BLaER1 (cell line): ENCODE results near the gene MRPS23.

ENCODE experiments used
- H3K27ac ChIP-seq: shearing (Covaris generic); formaldehyde crosslinking; 2 replicates; pipeline ENCODE4 v1.8.1; 2022
- H3K27me3 ChIP-seq: shearing (Covaris generic); formaldehyde crosslinking; 2 replicates; pipeline ENCODE4 v1.8.1; 2022
- H3K36me3 ChIP-seq: shearing (Covaris generic); formaldehyde crosslinking; 2 replicates; pipeline ENCODE4 v1.8.1; 2022
- H3K4me1 ChIP-seq: shearing (Covaris generic); formaldehyde crosslinking; 2 replicates; pipeline ENCODE4 v1.8.1; 2022
- H3K4me2 ChIP-seq: shearing (Covaris generic); formaldehyde crosslinking; 2 replicates; pipeline ENCODE4 v1.8.1; 2022
- H3K4me3 ChIP-seq: shearing (Covaris generic); formaldehyde crosslinking; 2 replicates; pipeline ENCODE4 v1.8.1; 2022
- H3K9ac ChIP-seq: shearing (Covaris generic); formaldehyde crosslinking; 2 replicates; pipeline ENCODE4 v1.8.1; 2022
- H3K9me3 ChIP-seq: shearing (Covaris generic); formaldehyde crosslinking; 2 replicates; pipeline ENCODE4 v1.8.1; 2022
- H4K20me1 ChIP-seq: shearing (Covaris generic); formaldehyde crosslinking; 2 replicates; pipeline ENCODE4 v1.8.1; 2022
- Cebpa-rat ChIP-seq: shearing (Covaris generic); IDR thresholded peaks from 2 replicates; pipeline ENCODE4 v1.8.1; 2022

The MRPS23 gene

GRCh38 chr17:57808882-57809281, 41.0 kb downstream of the MRPS23 start:
- H3K27ac ChIP-seq, result no peak overlapping the region
- H3K9ac ChIP-seq, result no peak overlapping the region
- TF ChIP-seq Cebpa-rat, result no peak
- no peak overlapping the region for H3K4me2 ChIP-seq
- H3K9me3 ChIP-seq, result no peaks in the 10 kb centered on the region
- H3K27me3 ChIP-seq, result no peaks in the 10 kb centered on the region
- H3K4me3 ChIP-seq, result no peak overlapping the region
- 0 out of 2 replicates have a peak, but pooled peaks cover 4% of the 10 kb centered on the region for H4K20me1 ChIP-seq
- H3K4me1 ChIP-seq, result peaks cover 62% of the 10 kb centered on the region
- no peaks in the 10 kb centered on the region for H3K36me3 ChIP-seq

DNA sequence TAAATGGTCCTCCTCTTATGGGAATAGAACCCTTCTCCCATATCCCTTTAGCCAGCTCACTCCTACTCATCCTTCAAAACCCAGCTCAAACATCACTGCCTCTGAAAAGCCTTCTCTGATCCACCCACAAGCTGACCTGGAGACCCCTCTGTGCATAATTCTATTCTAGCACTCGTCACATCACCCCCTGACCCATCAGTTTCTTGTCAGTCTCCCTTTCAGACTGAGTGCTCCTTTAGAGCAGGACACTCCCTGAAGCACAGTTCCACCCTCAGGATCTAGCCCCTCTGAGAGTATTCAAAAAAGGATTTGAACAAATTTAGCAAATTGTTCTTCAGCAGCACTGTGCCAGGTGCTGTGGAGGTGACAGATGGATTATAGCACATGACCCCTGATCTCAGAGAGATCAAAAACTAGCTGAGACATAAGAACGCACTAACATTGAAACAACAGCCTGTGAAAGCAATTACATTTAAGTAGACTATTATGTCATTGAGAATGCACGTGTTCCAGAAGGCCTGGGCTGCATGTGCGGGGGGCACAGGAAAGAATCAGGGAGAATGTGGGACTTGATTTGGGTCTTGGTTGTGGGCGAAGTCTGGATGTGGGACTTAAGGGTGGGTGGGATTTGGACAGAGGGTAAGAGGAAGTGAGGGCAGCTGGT, 43.5 kb downstream of the MRPS23 start:
- peaks cover 4% of the 10 kb centered on the region for H3K9me3 ChIP-seq
- no peak overlapping the region for H3K9ac ChIP-seq
- peaks cover 51% of the 10 kb centered on the region for H3K4me1 ChIP-seq
- H3K27me3 ChIP-seq, result no peaks in the 10 kb centered on the region
- H3K4me3 ChIP-seq, result no peak overlapping the region
- TF ChIP-seq Cebpa-rat, result no peak
- no peaks in the 10 kb centered on the region for H3K36me3 ChIP-seq
- no peak overlapping the region for H3K27ac ChIP-seq
- no peaks in the 10 kb centered on the region for H4K20me1 ChIP-seq
- H3K4me2 ChIP-seq, result no peak overlapping the region

- H3K27me3 ChIP-seq, result no peaks in the 10 kb centered on the region
- H3K9ac ChIP-seq, result no peak overlapping the region
- H3K36me3 ChIP-seq, result no peaks in the 10 kb centered on the region
- peaks cover 25% of the 10 kb centered on the region for H3K4me1 ChIP-seq
- H3K9me3 ChIP-seq, result peaks cover 13% of the 10 kb centered on the region
- H3K4me3 ChIP-seq, result no peak overlapping the region
- H4K20me1 ChIP-seq, result no peaks in the 10 kb centered on the region
- TF ChIP-seq Cebpa-rat, result no peak
- H3K27ac ChIP-seq, result no peak overlapping the region
- H3K4me2 ChIP-seq, result peak overlapping the region; percentile 55
Measured at GRCh38 chr17:57803021-57803420, 46.8 kb downstream of the MRPS23 start.

DNA sequence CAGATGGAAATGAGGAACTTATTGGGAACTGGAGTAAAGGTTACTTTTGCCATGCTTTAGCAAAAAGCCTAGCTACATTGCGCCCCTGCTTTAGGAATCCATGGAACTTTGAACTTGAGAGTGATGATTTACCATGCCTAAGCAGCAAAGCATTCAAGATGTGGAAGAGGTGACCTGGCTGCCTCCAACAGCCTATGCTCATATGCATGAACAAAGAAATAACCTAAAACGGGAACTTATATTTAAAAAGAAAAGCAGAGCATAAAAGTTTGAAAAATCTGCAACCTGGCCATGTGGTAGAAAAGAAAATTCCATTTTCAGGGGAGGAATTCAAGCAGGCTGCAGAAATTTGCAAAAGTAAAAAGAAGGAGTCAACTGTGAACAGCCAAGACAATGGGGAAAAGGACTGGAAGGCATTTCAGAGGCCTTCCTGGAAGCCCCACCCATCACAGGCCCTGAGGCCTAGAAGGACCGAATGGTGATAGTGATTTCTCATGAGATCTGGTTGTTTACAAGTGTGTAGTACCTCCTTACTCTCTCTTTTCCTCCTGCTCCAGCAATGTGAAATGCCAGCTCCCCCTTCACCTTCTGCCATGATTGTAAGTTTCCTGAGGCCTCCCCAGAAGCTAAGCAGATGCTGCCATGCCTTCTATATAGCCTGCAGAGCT, 48.7 kb downstream of the MRPS23 start:
- Histone ChIP-seq H4K20me1 (no peaks in the 10 kb centered on the region), H3K4me1 (peaks cover 17% of the 10 kb centered on the region), H3K9me3 (peaks cover 13% of the 10 kb centered on the region), H3K27ac (no peak overlapping the region), H3K27me3 (no peaks in the 10 kb centered on the region), H3K36me3 (no peaks in the 10 kb centered on the region), H3K9ac (no peak overlapping the region), H3K4me2 (no peak overlapping the region), H3K4me3 (no peak overlapping the region)
- no peak for TF ChIP-seq Cebpa-rat

DNA sequence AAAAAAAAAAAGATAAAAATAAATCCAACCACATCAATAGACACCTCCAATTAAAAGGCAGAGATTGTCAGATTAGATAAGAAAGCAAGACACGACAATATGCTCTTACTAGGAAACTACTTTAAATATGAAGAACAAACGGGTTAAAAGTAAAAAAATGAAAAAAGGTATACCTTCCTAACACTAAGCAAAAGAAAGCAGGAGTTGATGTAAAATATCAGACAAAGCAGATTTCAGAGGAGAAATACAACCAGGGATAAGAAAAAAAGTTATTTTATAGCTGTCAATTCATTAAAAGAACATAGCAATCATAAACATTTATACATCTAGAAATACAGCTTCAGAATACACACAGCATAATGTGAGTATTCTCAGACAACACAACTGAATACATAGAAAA, 55.0 kb downstream of the MRPS23 start:
- Histone ChIP-seq H3K27me3 (no peaks in the 10 kb centered on the region), H3K4me1 (no peaks in the 10 kb centered on the region), H4K20me1 (no peaks in the 10 kb centered on the region), H3K4me2 (no peak overlapping the region), H3K9me3 (peaks cover 5% of the 10 kb centered on the region), H3K9ac (no peak overlapping the region), H3K27ac (no peak overlapping the region), H3K4me3 (no peak overlapping the region), H3K36me3 (no peaks in the 10 kb centered on the region)
- no peak for TF ChIP-seq Cebpa-rat

- Histone ChIP-seq H3K9ac (no peak overlapping the region), H3K9me3 (peaks cover 5% of the 10 kb centered on the region), H3K36me3 (no peaks in the 10 kb centered on the region), H3K27ac (no peak overlapping the region), H4K20me1 (no peaks in the 10 kb centered on the region), H3K4me2 (no peak overlapping the region), H3K27me3 (no peaks in the 10 kb centered on the region), H3K4me3 (no peak overlapping the region), H3K4me1 (peaks cover 15% of the 10 kb centered on the region)
- no peak for TF ChIP-seq Cebpa-rat
Measured at GRCh38 chr17:57788725-57789124, 61.1 kb downstream of the MRPS23 start.

GRCh38 chr17:57785022-57785421, 64.8 kb downstream of the MRPS23 start:
- peaks cover 52% of the 10 kb centered on the region for H3K4me1 ChIP-seq
- no peaks in the 10 kb centered on the region for H4K20me1 ChIP-seq
- no peaks in the 10 kb centered on the region for H3K36me3 ChIP-seq
- no peaks in the 10 kb centered on the region for H3K9me3 ChIP-seq
- H3K27ac ChIP-seq, result no peak overlapping the region
- no peak overlapping the region for H3K4me3 ChIP-seq
- TF ChIP-seq Cebpa-rat, result no peak
- no peaks in the 10 kb centered on the region for H3K27me3 ChIP-seq
- H3K9ac ChIP-seq, result no peak overlapping the region; the same call in 1 of the 2 replicates
- no peak overlapping the region; the same call in 1 of the 2 replicates for H3K4me2 ChIP-seq
